ENCODE results near the gene SYNGR1. TPM values are rescaled to one million over a fixed set of nuclear protein-coding genes. Genes with fewer than 3 reads are reported as not detected.

SYNGR1 gene
- total RNA-seq, 1 experiment from 2014 or later, result 17.8 TPM

DNA sequence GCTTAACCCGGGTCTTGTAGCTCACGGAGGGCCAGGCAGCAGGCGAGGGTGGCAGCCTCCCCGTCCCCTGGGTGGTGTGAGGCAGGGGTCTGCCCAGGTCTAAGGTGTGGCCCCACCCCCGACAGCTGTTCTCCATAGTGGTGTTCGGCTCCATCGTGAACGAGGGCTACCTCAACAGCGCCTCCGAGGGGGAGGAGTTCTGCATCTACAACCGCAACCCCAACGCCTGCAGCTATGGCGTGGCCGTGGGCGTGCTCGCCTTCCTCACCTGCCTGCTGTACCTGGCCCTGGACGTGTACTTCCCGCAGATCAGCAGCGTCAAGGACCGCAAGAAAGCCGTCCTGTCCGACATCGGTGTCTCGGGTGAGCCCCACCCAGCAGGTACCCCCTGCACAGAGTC, 24.4 kb downstream of the SYNGR1 start:
- CTCF ChIA-PET, result no interaction called here
- ATAC-seq (no peak), DNase-seq (ENCODE audit: low read depth, low spot score) (no peak)
- H3K36me3 ChIP-seq (ENCODE audit: control insufficient read depth, insufficient read depth, low read length), result no peaks in the 10 kb centered on the region
- peaks cover 4% of the 10 kb centered on the region; the same call in 1 of the 2 replicates for H3K9me3 ChIP-seq (ENCODE audit: control insufficient read depth, insufficient read depth, low read depth, low read length)
- no peaks in the 10 kb centered on the region for H3K4me1 ChIP-seq (ENCODE audit: control insufficient read depth, insufficient read depth, low read length)
- POLR2A ChIA-PET, result no interaction called here
- in situ Hi-C loops (cut with HindIII; ENCODE audit: low pct_unique_long_range_greater_than_20kb, low sequenced_read_pairs) (no loop called here), intact Hi-C loops (cut with micrococcal nuclease; ENCODE audit: unreplicated experiment) (no loop called here)
- no peak for TF ChIP-seq POLR2AphosphoS5 (IDR thresholded peaks at IDR 0.05; ENCODE audit: low read depth, low read length)
- no peak for TF ChIP-seq TCF7L2 (IDR thresholded peaks at IDR 0.05; ENCODE audit: low read depth, low read length)
- H3K27ac ChIP-seq (ENCODE audit: low read length), result no peak overlapping the region
- BruUV-seq (replicated peaks), result no TSS peak
- H3K27me3 ChIP-seq (ENCODE audit: control insufficient read depth, insufficient read depth, low read length), result no peaks in the 10 kb centered on the region
- H3K4me3 ChIP-seq (ENCODE audit: low read depth in 2 of 2, low read length in 2 of 2), result no peak overlapping the region

DNA sequence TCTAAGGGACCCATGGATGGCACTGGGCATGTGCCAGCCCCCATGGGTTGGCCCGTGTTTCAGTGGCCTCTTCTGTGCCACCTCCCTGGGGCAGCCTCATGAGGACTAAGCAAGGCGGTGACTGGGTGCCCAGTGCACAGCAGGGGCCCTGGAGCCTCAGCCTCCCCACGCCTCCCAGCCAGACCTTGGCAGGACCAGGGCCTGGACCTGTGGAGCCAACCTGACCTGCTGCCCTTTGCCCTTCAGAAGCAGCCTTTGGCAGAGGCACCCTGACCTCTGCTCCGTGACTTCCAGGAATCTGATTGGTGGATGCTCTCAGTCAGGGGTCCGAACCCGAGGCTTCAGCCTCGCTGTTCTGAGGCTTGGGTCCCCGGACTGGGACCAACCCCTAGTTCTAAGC, 25.0 kb downstream of the SYNGR1 start:
- in situ Hi-C loops (cut with HindIII; ENCODE audit: low pct_unique_long_range_greater_than_20kb, low sequenced_read_pairs) (no loop called here), intact Hi-C loops (cut with micrococcal nuclease; ENCODE audit: unreplicated experiment) (no loop called here)
- no TSS peak for BruUV-seq (replicated peaks)
- H3K9me3 ChIP-seq (ENCODE audit: control insufficient read depth, insufficient read depth, low read depth, low read length), result peaks cover 4% of the 10 kb centered on the region; the same call in 1 of the 2 replicates
- TF ChIP-seq, protein P1, sequence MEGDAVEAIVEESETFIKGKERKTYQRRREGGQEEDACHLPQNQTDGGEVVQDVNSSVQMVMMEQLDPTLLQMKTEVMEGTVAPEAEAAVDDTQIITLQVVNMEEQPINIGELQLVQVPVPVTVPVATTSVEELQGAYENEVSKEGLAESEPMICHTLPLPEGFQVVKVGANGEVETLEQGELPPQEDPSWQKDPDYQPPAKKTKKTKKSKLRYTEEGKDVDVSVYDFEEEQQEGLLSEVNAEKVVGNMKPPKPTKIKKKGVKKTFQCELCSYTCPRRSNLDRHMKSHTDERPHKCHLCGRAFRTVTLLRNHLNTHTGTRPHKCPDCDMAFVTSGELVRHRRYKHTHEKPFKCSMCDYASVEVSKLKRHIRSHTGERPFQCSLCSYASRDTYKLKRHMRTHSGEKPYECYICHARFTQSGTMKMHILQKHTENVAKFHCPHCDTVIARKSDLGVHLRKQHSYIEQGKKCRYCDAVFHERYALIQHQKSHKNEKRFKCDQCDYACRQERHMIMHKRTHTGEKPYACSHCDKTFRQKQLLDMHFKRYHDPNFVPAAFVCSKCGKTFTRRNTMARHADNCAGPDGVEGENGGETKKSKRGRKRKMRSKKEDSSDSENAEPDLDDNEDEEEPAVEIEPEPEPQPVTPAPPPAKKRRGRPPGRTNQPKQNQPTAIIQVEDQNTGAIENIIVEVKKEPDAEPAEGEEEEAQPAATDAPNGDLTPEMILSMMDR (IDR thresholded peaks at IDR 0.05), result no peak
- no peak for TF ChIP-seq SIN3A (IDR thresholded peaks at IDR 0.05; ENCODE audit: borderline replicate concordance, insufficient read depth, low read depth, low read length)
- TF ChIP-seq TCF7L2 (IDR thresholded peaks at IDR 0.05; ENCODE audit: low read depth, low read length), result no peak
- TF ChIP-seq POLR2AphosphoS5 (IDR thresholded peaks at IDR 0.05; ENCODE audit: low read depth, low read length), result no peak
- TF ChIP-seq, protein P2, sequence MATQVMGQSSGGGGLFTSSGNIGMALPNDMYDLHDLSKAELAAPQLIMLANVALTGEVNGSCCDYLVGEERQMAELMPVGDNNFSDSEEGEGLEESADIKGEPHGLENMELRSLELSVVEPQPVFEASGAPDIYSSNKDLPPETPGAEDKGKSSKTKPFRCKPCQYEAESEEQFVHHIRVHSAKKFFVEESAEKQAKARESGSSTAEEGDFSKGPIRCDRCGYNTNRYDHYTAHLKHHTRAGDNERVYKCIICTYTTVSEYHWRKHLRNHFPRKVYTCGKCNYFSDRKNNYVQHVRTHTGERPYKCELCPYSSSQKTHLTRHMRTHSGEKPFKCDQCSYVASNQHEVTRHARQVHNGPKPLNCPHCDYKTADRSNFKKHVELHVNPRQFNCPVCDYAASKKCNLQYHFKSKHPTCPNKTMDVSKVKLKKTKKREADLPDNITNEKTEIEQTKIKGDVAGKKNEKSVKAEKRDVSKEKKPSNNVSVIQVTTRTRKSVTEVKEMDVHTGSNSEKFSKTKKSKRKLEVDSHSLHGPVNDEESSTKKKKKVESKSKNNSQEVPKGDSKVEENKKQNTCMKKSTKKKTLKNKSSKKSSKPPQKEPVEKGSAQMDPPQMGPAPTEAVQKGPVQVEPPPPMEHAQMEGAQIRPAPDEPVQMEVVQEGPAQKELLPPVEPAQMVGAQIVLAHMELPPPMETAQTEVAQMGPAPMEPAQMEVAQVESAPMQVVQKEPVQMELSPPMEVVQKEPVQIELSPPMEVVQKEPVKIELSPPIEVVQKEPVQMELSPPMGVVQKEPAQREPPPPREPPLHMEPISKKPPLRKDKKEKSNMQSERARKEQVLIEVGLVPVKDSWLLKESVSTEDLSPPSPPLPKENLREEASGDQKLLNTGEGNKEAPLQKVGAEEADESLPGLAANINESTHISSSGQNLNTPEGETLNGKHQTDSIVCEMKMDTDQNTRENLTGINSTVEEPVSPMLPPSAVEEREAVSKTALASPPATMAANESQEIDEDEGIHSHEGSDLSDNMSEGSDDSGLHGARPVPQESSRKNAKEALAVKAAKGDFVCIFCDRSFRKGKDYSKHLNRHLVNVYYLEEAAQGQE (IDR thresholded peaks at IDR 0.05; ENCODE audit: insufficient read depth in 1 of 2, low read depth in 2 of 2, low read length in 1 of 2), result no peak
- no peaks in the 10 kb centered on the region for H3K27me3 ChIP-seq (ENCODE audit: control insufficient read depth, insufficient read depth, low read length)
- DNase-seq (ENCODE audit: low read depth, low spot score) (no peak), ATAC-seq (no peak)
- CTCF ChIA-PET, result no interaction called here
- H3K4me3 ChIP-seq (ENCODE audit: low read depth in 2 of 2, low read length in 2 of 2), result no peak overlapping the region
- no peaks in the 10 kb centered on the region for H3K4me1 ChIP-seq (ENCODE audit: control insufficient read depth, insufficient read depth, low read length)
- H3K36me3 ChIP-seq (ENCODE audit: control insufficient read depth, insufficient read depth, low read length), result no peaks in the 10 kb centered on the region
- POLR2A ChIA-PET, result no interaction called here
- no peak overlapping the region for H3K27ac ChIP-seq (ENCODE audit: low read length)

DNA sequence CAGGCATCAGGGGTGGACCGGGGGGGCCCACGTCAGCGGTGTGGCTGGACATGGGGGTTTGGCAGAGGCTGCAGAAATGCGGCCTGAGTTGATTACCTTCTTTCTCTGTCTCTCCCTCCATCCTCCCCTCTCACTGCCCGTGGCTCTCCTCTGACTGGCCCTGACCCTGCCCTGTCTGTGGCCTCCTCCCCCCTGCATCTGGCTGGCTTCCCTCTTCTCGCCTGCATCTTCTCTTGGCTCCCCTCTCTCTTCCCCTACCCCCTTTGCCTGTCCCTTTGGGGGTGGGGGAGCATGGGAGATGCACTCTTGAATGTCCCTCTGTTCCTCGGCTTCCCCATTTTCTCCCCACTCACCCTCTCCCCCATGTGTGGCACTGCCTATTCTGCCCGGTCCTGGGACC, 25.9 kb downstream of the SYNGR1 start:
- Histone ChIP-seq H3K27me3 (ENCODE audit: control insufficient read depth, insufficient read depth, low read length) (no peaks in the 10 kb centered on the region), H3K36me3 (ENCODE audit: control insufficient read depth, insufficient read depth, low read length) (no peaks in the 10 kb centered on the region), H3K4me1 (ENCODE audit: control insufficient read depth, insufficient read depth, low read length) (no peaks in the 10 kb centered on the region), H3K9me3 (ENCODE audit: control insufficient read depth, insufficient read depth, low read depth, low read length) (peaks cover 4% of the 10 kb centered on the region; the same call in 1 of the 2 replicates), H3K27ac (ENCODE audit: low read length) (no peak overlapping the region), H3K4me3 (ENCODE audit: low read depth in 2 of 2, low read length in 2 of 2) (no peak overlapping the region)
- ChIA-PET CTCF (no interaction called here), POLR2A (no interaction called here)
- TF ChIP-seq TCF7L2 (IDR thresholded peaks at IDR 0.05; ENCODE audit: low read depth, low read length) (no peak), SIN3A (IDR thresholded peaks at IDR 0.05; ENCODE audit: borderline replicate concordance, insufficient read depth, low read depth, low read length) (no peak), POLR2AphosphoS5 (IDR thresholded peaks at IDR 0.05; ENCODE audit: low read depth, low read length) (no peak)
- TF ChIP-seq, protein P1 (IDR thresholded peaks at IDR 0.05), result no peak
- TF ChIP-seq, protein P2 (IDR thresholded peaks at IDR 0.05; ENCODE audit: insufficient read depth in 1 of 2, low read depth in 2 of 2, low read length in 1 of 2), result no peak
- DNase-seq (ENCODE audit: low read depth, low spot score), result no peak
- in situ Hi-C loops (cut with HindIII; ENCODE audit: low pct_unique_long_range_greater_than_20kb, low sequenced_read_pairs), result no loop called here
- BruUV-seq (replicated peaks), result no TSS peak
- ATAC-seq, result no peak
- intact Hi-C loops (cut with micrococcal nuclease; ENCODE audit: unreplicated experiment), result no loop called here
